Measurements from ENCODE around the gene C3. TPM values are rescaled to one million over a fixed set of nuclear protein-coding genes. Genes with fewer than 3 reads are reported as not detected.

The C3 gene
- total and polyA plus RNA-seq, 2 of the 13 experiments (the other 11 are each of a cell fraction or from before 2014, with no cell fraction given): 1,455 to 6,272 TPM

DNA sequence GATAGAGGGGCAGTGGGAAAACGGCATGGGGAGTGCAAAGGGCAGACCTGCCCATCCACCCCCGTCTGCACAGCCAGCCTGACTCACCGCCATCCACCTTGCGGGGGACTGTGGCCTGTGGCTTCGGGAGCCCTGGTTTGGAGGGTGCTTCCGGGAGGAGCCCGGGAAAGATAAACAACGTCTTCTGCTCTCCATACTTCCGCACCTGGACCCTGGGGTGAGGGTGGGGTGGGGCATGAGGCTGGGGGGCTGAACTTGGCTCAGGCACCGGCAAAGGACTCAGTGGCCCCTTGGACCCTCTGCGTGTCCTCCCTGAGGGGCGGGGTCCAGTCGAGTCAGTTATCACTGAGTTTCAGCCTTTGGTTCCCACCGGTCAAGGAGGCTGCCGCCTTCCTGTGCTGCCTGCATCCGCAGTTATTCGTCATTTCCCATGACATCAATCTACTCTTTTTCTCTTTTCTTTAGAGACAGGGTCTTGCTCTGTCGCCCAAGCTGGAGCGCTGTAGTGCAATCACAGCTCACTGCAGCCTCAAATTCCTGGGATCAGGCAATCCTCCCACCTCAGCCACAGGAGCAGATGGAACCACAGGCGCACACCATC lies 13.7 kb upstream of the C3 start (continued):
- TF ChIP-seq, protein P1, sequence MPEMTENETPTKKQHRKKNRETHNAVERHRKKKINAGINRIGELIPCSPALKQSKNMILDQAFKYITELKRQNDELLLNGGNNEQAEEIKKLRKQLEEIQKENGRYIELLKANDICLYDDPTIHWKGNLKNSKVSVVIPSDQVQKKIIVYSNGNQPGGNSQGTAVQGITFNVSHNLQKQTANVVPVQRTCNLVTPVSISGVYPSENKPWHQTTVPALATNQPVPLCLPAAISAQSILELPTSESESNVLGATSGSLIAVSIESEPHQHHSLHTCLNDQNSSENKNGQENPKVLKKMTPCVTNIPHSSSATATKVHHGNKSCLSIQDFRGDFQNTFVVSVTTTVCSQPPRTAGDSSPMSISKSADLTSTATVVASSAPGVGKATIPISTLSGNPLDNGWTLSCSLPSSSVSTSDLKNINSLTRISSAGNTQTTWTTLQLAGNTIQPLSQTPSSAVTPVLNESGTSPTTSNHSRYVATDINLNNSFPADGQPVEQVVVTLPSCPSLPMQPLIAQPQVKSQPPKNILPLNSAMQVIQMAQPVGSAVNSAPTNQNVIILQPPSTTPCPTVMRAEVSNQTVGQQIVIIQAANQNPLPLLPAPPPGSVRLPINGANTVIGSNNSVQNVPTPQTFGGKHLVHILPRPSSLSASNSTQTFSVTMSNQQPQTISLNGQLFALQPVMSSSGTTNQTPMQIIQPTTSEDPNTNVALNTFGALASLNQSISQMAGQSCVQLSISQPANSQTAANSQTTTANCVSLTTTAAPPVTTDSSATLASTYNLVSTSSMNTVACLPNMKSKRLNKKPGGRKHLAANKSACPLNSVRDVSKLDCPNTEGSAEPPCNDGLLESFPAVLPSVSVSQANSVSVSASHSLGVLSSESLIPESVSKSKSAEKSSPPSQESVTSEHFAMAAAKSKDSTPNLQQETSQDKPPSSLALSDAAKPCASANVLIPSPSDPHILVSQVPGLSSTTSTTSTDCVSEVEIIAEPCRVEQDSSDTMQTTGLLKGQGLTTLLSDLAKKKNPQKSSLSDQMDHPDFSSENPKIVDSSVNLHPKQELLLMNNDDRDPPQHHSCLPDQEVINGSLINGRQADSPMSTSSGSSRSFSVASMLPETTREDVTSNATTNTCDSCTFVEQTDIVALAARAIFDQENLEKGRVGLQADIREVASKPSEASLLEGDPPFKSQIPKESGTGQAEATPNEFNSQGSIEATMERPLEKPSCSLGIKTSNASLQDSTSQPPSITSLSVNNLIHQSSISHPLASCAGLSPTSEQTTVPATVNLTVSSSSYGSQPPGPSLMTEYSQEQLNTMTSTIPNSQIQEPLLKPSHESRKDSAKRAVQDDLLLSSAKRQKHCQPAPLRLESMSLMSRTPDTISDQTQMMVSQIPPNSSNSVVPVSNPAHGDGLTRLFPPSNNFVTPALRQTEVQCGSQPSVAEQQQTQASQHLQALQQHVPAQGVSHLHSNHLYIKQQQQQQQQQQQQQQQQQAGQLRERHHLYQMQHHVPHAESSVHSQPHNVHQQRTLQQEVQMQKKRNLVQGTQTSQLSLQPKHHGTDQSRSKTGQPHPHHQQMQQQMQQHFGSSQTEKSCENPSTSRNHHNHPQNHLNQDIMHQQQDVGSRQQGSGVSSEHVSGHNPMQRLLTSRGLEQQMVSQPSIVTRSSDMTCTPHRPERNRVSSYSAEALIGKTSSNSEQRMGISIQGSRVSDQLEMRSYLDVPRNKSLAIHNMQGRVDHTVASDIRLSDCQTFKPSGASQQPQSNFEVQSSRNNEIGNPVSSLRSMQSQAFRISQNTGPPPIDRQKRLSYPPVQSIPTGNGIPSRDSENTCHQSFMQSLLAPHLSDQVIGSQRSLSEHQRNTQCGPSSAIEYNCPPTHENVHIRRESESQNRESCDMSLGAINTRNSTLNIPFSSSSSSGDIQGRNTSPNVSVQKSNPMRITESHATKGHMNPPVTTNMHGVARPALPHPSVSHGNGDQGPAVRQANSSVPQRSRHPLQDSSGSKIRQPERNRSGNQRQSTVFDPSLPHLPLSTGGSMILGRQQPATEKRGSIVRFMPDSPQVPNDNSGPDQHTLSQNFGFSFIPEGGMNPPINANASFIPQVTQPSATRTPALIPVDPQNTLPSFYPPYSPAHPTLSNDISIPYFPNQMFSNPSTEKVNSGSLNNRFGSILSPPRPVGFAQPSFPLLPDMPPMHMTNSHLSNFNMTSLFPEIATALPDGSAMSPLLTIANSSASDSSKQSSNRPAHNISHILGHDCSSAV (CRISPR knock-in tag; IDR thresholded peaks at IDR 0.05; ENCODE audit: borderline replicate concordance): no peak
- TF ChIP-seq KMT2A (CRISPR knock-in tag; IDR thresholded peaks at IDR 0.05) (no peak), ZNF510 (CRISPR knock-in tag; IDR thresholded peaks at IDR 0.05; ENCODE audit: low read depth) (no peak), NPAS2 (CRISPR knock-in tag; IDR thresholded peaks at IDR 0.05; ENCODE audit: borderline replicate concordance) (no peak), IRX3 (CRISPR knock-in tag; IDR thresholded peaks at IDR 0.05; ENCODE audit: borderline replicate concordance, low read depth) (no peak), ATF1 (CRISPR knock-in tag; IDR thresholded peaks at IDR 0.05) (no peak; the same call in 1 of the 2 replicates), SETDB1 (CRISPR knock-in tag; IDR thresholded peaks at IDR 0.05; ENCODE audit: borderline replicate concordance) (no peak), ZNF382 (CRISPR knock-in tag; IDR thresholded peaks at IDR 0.05; ENCODE audit: borderline replicate concordance) (no peak), ZNF883 (CRISPR knock-in tag; IDR thresholded peaks at IDR 0.05; ENCODE audit: not compliant biosample characterization) (no peak), KDM2A (CRISPR knock-in tag; IDR thresholded peaks at IDR 0.05; ENCODE audit: borderline replicate concordance, low read depth) (peak; percentile 58; the same call in 1 of the 2 replicates), RNF2 (conservative IDR thresholded peaks at IDR 0.05; ENCODE audit: low read depth) (no peak), ZSCAN20 (CRISPR knock-in tag; IDR thresholded peaks at IDR 0.05; ENCODE audit: borderline replicate concordance) (no peak), KDM5B (CRISPR knock-in tag; IDR thresholded peaks at IDR 0.05; ENCODE audit: borderline replicate concordance) (peak; percentile 57; the same call in 1 of the 2 replicates), ZNF724P (CRISPR knock-in tag; IDR thresholded peaks at IDR 0.05; ENCODE audit: borderline replicate concordance) (no peak), TCF7L2 (IDR thresholded peaks at IDR 0.05; ENCODE audit: low read depth, low read length) (no peak), ZNF260 (CRISPR knock-in tag; IDR thresholded peaks at IDR 0.05; ENCODE audit: borderline replicate concordance, low read depth) (no peak)
- TF ChIP-seq, protein P2, sequence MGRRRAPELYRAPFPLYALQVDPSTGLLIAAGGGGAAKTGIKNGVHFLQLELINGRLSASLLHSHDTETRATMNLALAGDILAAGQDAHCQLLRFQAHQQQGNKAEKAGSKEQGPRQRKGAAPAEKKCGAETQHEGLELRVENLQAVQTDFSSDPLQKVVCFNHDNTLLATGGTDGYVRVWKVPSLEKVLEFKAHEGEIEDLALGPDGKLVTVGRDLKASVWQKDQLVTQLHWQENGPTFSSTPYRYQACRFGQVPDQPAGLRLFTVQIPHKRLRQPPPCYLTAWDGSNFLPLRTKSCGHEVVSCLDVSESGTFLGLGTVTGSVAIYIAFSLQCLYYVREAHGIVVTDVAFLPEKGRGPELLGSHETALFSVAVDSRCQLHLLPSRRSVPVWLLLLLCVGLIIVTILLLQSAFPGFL (CRISPR knock-in tag; IDR thresholded peaks at IDR 0.05): no peak
- TF ChIP-seq, protein P3, sequence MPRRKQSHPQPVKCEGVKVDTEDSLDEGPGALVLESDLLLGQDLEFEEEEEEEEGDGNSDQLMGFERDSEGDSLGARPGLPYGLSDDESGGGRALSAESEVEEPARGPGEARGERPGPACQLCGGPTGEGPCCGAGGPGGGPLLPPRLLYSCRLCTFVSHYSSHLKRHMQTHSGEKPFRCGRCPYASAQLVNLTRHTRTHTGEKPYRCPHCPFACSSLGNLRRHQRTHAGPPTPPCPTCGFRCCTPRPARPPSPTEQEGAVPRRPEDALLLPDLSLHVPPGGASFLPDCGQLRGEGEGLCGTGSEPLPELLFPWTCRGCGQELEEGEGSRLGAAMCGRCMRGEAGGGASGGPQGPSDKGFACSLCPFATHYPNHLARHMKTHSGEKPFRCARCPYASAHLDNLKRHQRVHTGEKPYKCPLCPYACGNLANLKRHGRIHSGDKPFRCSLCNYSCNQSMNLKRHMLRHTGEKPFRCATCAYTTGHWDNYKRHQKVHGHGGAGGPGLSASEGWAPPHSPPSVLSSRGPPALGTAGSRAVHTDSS (CRISPR knock-in tag; conservative IDR thresholded peaks at IDR 0.05): no peak
- TF ChIP-seq, protein P4, sequence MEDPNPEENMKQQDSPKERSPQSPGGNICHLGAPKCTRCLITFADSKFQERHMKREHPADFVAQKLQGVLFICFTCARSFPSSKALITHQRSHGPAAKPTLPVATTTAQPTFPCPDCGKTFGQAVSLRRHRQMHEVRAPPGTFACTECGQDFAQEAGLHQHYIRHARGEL (CRISPR knock-in tag; IDR thresholded peaks at IDR 0.05): no peak
